Fibroblast of skin of left biceps (primary cell): Measurements from ENCODE around the gene PRSS27.
A peak's percentile ranks its signal among the peaks of the same experiment; 100 is the strongest.
"Not testable (repeated sequence)": the region's sequence is repeated elsewhere in the genome, so short reads cannot be mapped to it uniquely, and the experiment has no call there.

Experiments
- DNase-seq, 2 experiments: peaks; one replicate each; pipeline ENCODE4 v3.0.0-alpha.2; 2013; ENCODE audit warnings: low read depth in 2 of 2

The PRSS27 gene

GRCh38 chr16:2673066-2673999 is 46.7 kb downstream of the PRSS27 start:
- peak; percentile 82 to 86 for DNase-seq

DNA sequence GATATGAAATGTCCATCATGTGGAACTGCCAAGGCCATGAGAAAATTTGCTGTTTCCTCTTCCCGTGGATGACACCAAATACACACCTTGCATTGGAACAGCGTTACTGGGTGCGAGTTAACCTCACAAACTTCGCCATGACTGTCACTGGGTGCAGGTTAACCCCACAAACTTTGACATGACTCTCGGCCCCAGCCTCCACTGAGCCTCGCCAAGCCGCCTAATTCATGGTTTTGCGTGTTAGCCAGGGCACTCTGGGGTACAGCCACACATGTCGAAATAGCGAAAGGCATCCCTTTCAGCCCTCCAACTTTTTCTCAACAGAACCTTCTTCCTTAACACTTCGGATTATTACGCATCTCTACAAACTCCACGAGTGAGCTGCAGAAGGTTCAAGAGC is 48.3 kb downstream of the PRSS27 start:
- no peak for DNase-seq

DNA sequence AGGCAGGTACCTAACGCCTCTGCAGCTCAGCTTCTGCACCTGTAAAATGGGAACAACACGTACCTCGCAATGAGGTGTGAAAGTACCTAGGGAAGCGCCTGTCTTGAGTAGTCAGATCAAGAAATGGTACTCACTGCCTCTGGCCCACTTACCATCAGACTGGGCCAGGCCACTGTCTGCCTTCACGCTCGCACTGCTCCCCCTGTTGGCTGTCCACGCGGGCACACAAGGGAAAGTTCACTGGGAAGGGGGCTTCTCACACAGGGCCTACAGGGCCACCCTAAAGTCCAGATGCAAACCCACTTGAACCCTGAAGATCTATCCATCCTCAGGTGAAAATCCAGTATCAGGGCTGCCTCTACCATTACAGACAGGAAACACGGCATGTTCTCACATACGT is 48.8 kb downstream of the PRSS27 start:
- DNase-seq, result not testable (repeated sequence)

GRCh38 chr16:2670017-2670416 is 50.0 kb downstream of the PRSS27 start:
- DNase-seq, result not testable (repeated sequence)

DNA sequence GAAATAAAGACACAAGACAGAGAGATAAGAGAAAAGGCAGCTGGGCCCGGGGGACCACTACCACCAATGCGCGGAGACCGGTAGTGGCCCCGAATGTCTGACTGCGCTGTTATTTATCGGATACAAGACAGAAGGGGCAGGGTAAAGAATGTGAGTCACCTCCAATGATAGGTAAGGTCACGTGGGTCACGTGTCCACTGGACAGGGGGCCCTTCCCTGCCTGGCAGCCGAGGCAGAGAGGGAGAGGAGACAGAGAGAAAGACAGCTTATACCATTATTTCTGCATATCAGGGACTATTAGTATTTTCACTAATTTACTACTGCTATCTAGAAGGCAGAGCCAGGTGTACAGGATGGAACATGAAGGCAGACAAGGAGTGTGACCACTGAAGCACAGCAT is 50.4 kb downstream of the PRSS27 start:
- not testable (repeated sequence) for DNase-seq

GRCh38 chr16:2666671-2667070 is 53.4 kb downstream of the PRSS27 start:
- not testable (repeated sequence) for DNase-seq

GRCh38 chr16:2664574-2664982 is 55.4 kb downstream of the PRSS27 start:
- DNase-seq, result no peak

DNA sequence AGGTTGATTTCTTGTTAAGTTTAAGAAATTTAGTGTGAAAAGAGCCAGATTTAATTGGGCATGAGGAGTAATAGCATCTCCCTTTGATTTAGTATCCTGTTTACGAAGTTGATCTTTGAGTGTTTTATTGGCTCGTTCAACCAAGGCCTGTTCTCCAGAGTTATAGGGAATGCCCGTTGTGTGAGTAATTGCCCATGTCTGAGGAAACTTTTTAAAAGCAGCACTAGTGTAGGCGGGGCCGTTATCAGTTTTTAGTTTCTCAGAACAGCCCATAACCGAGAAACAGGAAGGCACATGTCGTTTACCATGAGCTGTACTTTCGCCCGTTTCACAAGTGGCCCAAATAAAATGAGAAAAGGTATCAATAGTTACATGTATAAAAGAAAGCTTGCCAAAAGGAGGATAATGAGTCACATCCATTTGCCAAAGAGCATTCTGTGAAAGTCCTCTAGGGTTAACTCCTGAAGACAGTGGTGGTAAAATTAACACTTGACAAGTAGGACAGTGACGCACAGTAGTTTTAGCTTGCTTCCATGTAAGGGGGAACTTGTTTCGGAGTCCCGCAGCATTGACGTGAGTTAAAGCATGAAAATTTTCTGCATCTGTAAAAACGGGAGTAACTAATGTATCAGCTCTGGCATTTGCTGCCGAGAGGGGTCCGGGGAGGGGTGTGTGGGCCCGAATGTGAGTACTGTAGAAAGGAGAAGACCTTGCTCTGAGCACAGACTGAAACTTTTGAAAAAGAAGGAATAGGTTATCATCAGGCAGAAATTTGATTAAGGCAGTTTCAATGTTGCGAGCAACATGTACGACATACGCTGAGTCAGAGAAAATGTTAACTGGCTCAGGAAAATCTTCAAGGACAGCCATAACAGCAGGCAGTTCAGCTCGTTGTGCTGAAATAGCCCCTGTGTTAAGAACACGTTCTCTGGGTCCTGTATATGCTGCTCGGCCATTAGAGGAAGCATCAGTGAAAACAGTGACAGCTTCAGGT is 56.2 kb downstream of the PRSS27 start:
- peak in 1 of 2 experiments; percentile 32 for DNase-seq
